NCI-H1417 (cell line): ENCODE measurements around the gene ZCCHC2.

ENCODE experiments used
- DNase-seq, 3 experiments: peaks; one replicate each; lab custom pipeline; 2025; lab: John Stamatoyannopoulos, UW

The ZCCHC2 gene

GRCh38 chr18:62537946-62538345 is 15.1 kb downstream of the ZCCHC2 start:
- no peak for DNase-seq

DNA sequence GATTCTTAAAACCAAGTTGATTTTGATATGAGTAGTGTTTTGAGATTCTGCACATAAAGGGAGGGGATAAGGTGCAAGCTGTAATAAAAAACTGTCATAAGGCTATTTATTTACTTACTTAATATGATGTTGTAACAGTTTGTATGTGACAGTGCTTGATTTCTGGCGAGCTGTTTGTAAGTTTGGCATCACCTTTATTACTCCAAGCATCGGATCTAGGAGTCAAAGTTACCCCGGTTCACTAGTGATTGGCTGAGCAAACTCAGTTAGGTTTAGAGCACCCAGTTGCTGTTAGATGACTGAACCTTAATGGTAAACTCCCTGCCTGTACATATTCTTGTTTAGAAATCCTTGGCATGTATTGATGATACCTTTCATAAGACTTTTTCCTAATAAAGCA is 16.1 kb downstream of the ZCCHC2 start:
- DNase-seq: no peak

DNA sequence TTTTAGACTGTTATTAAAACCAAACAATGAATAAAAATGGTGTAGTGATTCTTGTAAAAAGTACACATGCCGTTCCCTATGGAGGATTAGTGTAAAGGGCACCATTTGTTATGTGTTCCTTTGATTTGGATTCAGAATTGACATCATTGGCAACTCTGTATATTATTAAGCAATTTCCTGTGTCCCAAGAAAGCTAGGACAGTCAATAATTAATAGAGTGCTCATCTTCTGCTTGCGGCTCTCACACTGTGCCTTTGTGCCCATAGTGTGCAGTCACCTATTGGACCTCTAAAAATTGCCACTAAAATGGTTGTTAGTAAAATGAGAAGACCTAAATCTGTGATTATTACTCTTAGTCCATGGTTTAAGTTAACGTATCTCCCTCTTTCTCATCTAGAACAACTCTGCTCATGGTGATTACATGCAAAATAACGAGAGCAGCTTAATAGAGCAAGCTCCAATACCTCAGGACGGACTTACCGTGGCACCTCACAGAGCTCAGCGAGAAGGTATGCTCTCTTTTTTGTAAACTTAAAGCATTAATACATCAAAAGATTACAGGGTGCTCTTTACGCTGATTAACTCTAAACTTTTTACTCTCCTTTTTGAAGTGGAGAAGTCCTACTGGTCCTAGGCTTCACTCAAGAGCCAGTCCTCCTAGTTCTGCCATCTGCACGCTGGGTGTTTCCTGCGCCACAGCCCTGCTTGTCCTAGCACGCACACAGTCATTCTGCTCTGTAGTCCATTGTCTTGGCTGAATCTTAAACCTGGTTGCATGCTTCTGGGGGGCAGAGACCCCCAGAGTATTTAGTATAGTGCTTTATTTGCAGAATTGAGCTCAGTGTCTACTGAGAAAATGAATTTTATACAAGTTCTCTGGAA is 16.7 kb downstream of the ZCCHC2 start:
- no peak for DNase-seq

- DNase-seq: no peak
Observed at GRCh38 chr18:62543021-62543420, 20.2 kb downstream of the ZCCHC2 start.

GRCh38 chr18:62545098-62545497 is 22.3 kb downstream of the ZCCHC2 start:
- no peak for DNase-seq

DNA sequence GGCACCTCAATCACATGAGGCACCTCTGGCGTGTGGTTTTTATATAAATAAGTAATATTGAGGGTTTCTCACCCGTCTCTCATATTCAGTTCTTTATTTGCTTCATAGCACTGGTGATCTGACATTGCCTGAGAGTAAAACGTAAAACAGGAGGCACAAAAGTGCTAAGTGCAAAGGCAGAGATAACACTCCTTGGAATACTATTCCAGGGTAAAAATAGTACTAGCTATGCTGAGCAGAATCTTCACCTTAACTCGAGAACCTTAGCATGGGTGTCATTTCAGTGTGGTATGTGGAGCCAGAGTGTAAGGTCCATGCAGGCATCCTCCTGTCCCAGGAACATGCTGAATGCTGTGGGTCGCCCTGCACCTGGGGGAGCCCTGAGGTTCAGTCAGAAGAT is 26.9 kb downstream of the ZCCHC2 start:
- no peak for DNase-seq

DNA sequence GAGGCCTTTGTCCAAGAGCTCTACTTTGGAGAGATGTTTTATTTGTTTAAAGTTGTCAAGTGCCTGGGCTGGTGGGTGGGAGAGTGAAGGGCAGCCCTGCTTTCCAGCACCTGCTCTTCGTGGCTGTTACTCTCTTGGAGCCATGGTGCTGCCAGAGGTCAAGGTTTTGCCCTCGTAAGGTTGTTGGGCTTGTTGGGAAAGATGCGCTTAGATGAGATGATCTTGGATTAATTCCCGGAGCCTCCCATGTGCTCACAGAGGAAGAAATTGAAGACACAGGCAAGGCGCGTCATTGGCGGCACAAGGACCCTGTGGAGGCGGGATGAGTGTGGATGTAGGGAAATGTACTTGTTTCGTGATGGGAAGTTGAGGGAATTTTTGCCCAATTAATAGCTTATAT is 27.9 kb downstream of the ZCCHC2 start:
- no peak for DNase-seq

GRCh38 chr18:62551972-62552513 is 29.2 kb downstream of the ZCCHC2 start:
- no peak for DNase-seq

DNA sequence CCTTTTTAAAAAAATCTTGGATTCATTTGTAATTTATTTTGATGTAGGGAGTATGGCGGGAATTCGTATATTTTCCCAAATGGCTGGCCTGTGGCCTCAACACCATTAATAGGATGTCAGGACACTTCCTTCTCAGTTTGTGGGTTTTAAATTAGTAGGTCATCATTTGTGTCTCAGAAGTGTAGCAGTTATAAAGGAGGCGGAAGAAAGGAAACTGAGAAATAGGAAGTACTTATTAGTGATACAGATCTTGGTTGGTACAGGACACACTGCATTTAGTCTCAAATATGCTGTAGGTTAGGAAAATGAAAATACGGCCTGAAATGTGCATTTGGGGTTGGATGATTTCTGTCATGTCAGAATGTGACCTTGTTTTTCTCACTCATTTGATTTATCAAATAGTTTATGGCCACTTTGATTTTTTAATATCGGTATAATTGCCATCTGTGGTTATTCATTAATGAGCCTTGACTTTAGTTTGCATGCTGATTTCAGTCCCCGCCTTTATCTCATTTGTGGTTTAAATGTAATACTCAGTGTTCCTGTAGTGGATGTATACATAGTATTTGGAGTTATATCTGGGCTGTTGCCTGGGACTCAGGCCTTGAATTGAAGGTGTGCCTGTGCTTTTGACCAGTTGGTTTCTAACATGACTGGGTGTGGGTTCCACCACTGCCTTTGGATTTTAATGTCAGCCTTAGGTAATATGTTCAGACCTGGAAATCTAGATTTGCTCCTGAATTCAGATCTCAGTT is 31.4 kb downstream of the ZCCHC2 start:
- DNase-seq: no peak

- no peak for DNase-seq
Observed at GRCh38 chr18:62555135-62555534, 32.3 kb downstream of the ZCCHC2 start.

DNA sequence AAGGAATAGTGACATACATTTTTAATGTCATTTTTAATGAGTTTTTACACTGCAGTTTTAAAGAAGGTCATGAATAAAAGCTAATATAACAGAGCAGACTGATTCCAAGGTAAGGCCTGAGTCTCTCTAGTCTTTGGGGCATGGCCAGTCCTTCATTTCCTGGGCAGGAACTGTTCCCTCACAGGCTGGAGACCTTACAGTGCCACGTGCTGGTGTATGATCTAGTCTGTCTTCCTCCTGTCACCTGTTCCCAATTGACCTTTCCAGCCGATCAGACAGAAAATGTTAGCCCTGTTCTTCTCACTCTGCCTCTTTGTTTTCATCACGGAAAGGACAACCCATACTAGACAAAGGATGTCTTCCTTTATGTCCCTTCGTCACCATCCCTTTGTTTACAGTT is 33.6 kb downstream of the ZCCHC2 start:
- DNase-seq: no peak

GRCh38 chr18:62558015-62558663 is 35.3 kb downstream of the ZCCHC2 start:
- no peak for DNase-seq

GRCh38 chr18:62564044-62564443 is 41.2 kb downstream of the ZCCHC2 start:
- no peak for DNase-seq

DNA sequence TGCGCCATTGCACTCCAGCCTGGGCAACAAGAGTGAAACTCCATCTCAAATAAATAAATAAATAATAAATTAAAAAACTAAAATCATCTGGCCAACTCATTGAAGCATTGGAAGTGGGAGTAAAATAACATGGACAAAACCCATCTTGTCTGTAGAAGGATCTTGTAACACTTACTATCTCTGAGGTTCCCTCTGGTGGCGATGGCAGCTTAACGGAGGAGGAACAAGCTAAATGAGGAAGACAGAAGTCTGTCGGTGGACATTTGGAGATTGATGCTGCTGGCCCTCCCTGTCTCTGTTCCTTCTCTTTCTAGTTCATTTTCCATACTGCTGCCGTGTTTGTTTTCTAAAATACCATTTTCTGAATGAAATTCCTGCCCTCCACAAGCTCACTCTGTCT is 43.4 kb downstream of the ZCCHC2 start:
- DNase-seq: peak in 1 of 3 experiments; percentile 57

GRCh38 chr18:62566818-62567217 is 44.0 kb downstream of the ZCCHC2 start:
- no peak for DNase-seq

- no peak for DNase-seq
Observed at GRCh38 chr18:62569081-62569655, 46.3 kb downstream of the ZCCHC2 start.

- no peak for DNase-seq
Observed at GRCh38 chr18:62571037-62571436, 48.2 kb downstream of the ZCCHC2 start.

DNA sequence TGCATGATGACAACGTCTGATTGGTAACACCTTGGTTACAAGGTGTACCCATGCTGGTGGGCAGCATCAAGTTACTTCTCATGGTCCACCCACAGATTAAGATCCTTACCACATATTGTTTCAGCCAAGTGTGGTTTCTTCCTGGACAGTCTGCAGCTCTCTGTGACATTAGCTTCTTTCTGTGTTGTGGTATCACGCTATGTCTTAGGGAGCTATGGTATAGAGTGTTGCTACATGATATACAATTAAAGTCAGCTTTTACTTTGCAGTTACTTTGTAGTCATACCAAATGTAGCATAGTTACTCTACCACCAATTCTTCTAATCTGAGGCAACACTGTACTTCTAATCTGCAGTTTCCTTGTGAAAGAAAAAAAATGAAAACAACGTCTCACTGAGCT is 48.8 kb downstream of the ZCCHC2 start:
- DNase-seq: no peak

DNA sequence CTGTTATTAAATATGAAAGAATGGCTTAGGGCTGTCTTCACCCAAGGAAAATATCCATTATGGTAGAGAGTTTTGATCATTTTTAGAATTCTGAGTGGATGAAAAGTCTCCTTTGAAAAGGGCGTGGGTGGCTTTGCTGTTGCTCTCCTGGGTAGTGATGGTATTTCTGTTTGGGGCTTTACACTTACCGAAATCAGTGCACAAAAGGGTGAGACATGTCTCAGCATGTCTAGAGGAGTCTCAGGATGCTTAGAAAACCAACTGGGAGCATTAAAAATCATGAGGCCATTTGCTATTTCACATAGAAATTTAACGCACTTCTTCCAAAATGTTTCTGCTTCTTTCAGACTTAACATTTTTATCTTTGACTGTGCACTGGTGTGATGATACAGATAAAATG is 49.6 kb downstream of the ZCCHC2 start:
- DNase-seq: no peak

- no peak for DNase-seq
Observed at GRCh38 chr18:62574776-62575175, 52.0 kb downstream of the ZCCHC2 start.

- DNase-seq: peak in 1 of 3 experiments; percentile 31
Observed at GRCh38 chr18:62576271-62576670, 53.4 kb downstream of the ZCCHC2 start.

DNA sequence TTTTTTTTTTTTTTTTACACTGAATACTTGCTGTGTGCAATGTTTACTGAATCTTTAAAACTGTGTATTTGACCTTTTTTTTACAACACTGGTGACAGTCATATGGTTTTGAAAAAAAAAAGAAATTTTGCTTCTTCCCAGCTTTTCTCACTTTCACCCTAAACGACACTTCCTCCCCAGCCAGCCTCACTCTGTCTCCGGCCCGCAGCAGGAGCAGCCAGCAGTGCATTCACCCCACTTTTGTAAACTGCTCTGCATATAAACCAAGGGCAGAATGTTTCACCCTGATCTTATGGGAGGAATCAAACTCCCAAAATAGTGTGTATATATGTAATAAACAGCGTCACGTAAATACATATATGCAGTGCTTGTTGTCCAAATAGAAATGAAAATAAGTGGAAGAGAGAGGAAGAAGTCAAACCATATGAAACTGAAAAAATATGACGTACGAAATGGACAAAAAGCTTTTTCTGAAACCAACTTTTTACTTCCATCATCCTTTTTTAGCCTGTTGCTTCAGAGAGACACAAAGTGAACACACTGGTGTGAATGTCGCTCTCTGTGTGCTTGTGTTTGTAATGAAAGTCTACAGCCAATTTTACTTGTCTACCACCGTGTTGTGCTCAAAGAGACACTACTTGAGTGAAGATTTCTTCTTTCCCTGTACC is 54.2 kb downstream of the ZCCHC2 start:
- no peak for DNase-seq
